HUES6 (cell line): ENCODE data around the gene STX2.

Experiments
- H3K27ac ChIP-seq: 2 replicates; pipeline ENCODE4 v1.7.0; 2013; ENCODE audit warnings: low read depth, mild to moderate bottlenecking, low read length, inconsistent platforms
- H3K27me3 ChIP-seq: 2 replicates; pipeline ENCODE4 v1.6.1; 2013; ENCODE audit warnings: low read length; ENCODE audit not compliant: control insufficient read depth, insufficient read depth
- H3K36me3 ChIP-seq: 2 replicates; pipeline ENCODE4 v1.6.1; 2013; ENCODE audit warnings: low read length; ENCODE audit not compliant: control insufficient read depth, insufficient read depth
- H3K4me1 ChIP-seq: 2 replicates; pipeline ENCODE4 v1.6.1; 2013; ENCODE audit warnings: low read length; ENCODE audit not compliant: control insufficient read depth, insufficient read depth
- H3K4me3 ChIP-seq: 2 replicates; pipeline ENCODE4 v1.5.1; 2013; ENCODE audit warnings: low read depth, low read length
- H3K9ac ChIP-seq: one replicate; pipeline ENCODE4 v1.6.1; 2013; ENCODE audit warnings: mild to moderate bottlenecking, low read length
- H3K9me3 ChIP-seq: 2 replicates; pipeline ENCODE4 v1.6.1; 2013; ENCODE audit warnings: low read depth, low read length; ENCODE audit not compliant: control insufficient read depth, insufficient read depth

STX2 gene

DNA sequence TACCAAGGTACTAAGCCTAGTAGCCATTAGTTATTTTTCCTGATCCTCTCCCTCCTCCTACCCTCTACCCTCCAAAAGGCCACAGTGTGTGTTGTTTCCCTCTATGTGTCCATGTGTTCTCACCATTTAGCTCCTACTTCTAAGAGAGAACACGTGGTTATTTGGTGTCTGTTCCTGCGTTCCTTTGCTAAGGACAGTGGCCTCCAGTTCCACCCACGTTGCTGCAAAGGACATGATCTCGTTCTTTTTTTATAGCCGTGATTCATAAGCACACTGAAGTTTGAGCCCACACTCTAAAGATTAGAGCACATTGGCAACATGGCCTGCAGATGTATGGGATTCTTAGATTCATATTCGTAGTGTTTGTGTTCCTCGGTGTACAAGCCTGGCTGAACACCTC lies 8.1 kb upstream of the STX2 start:
- H3K4me3 ChIP-seq = no peak overlapping the region
- H3K27ac ChIP-seq = no peak overlapping the region
- no peaks in the 10 kb centered on the region for H3K27me3 ChIP-seq
- H3K9ac ChIP-seq = no peak overlapping the region
- H3K9me3 ChIP-seq = peaks cover 11% of the 10 kb centered on the region
- H3K4me1 ChIP-seq = peaks cover 12% of the 10 kb centered on the region
- H3K36me3 ChIP-seq = no peaks in the 10 kb centered on the region

GRCh38 chr12:130846369-130846768 lies 7.3 kb upstream of the STX2 start:
- no peak overlapping the region for H3K4me3 ChIP-seq
- H3K36me3 ChIP-seq = no peaks in the 10 kb centered on the region
- H3K27ac ChIP-seq = no peak overlapping the region
- no peak overlapping the region for H3K9ac ChIP-seq
- peaks cover 11% of the 10 kb centered on the region for H3K9me3 ChIP-seq
- no peaks in the 10 kb centered on the region for H3K27me3 ChIP-seq
- peaks cover 12% of the 10 kb centered on the region for H3K4me1 ChIP-seq

- Histone ChIP-seq H3K27ac (no peak overlapping the region), H3K27me3 (peaks cover 6% of the 10 kb centered on the region; the same call in 1 of the 2 replicates), H3K4me1 (peaks cover 24% of the 10 kb centered on the region), H3K9me3 (peaks cover 4% of the 10 kb centered on the region; the same call in 1 of the 2 replicates), H3K36me3 (no peaks in the 10 kb centered on the region), H3K9ac (no peak overlapping the region), H3K4me3 (peak overlapping the region; percentile 47)
These were observed 837 bp upstream of the STX2 start for GRCh38 chr12:130839770-130840404.

DNA sequence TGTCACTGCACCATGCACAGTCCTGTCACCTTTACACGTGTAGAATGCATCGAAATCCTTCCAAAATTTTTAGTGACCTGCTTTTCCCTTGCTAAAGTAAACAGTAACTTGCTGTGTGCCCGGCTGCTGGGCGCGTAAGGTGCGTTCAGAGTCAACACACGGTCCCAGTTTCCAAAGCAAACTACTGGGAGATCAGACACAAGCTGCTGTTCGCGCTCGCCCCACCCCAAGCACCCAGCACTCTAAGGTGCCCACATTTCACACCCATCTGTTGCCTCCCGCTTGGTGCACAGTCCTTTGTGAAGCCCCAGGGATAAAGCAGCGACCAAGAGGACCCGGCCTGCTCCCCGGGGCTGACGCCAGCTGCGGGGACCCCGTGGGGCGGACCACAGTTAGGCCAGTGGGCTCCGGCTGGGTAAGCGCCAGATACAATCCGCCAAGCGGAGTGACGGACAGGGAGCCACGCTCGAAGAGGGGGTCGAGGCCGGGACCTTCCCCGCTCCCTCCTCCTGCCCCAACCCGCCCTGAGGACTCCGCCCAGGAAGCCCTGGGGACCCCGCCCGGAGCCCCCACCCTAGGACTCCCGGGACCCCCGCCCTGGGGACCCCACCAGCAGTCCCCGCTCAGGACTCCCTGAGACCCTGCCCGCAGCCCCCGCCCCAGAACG lies 633 bp downstream of the STX2 start:
- Histone ChIP-seq H3K27me3 (peaks cover 6% of the 10 kb centered on the region; the same call in 1 of the 2 replicates), H3K4me1 (peaks cover 24% of the 10 kb centered on the region), H3K27ac (no peak overlapping the region), H3K36me3 (no peaks in the 10 kb centered on the region), H3K9me3 (peaks cover 1% of the 10 kb centered on the region; the same call in 1 of the 2 replicates), H3K4me3 (peak overlapping the region; percentile 85), H3K9ac (peak overlapping the region; percentile 65)

DNA sequence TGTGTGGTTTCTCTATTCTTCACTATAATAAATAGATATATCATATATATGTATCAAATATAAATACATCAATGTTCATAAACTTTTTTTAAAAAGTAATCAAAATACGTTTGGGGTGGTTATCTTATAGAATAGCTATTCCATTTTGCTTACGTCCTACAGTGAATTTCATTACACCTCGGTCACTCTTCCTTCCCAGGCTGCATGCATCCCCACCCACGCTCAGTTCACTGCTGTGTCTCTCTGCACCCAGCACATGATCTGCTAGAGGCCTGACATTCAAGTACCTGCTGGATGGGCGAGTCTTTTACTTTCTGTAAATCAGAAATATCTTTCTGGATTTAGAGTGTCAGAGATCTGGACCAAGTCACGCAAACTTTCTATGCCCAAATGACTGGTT lies 3.6 kb downstream of the STX2 start:
- no peak overlapping the region for H3K4me3 ChIP-seq
- no peak overlapping the region for H3K9ac ChIP-seq
- H3K36me3 ChIP-seq = no peaks in the 10 kb centered on the region
- H3K9me3 ChIP-seq = no peaks in the 10 kb centered on the region
- H3K4me1 ChIP-seq = peaks cover 37% of the 10 kb centered on the region
- no peak overlapping the region for H3K27ac ChIP-seq
- H3K27me3 ChIP-seq = peaks cover 6% of the 10 kb centered on the region; the same call in 1 of the 2 replicates

- H3K27me3 ChIP-seq = peaks cover 2% of the 10 kb centered on the region; the same call in 1 of the 2 replicates
- peaks cover 41% of the 10 kb centered on the region for H3K4me1 ChIP-seq
- H3K36me3 ChIP-seq = no peaks in the 10 kb centered on the region
- no peak overlapping the region for H3K27ac ChIP-seq
- no peak overlapping the region for H3K9ac ChIP-seq
- H3K4me3 ChIP-seq = no peak overlapping the region
- no peaks in the 10 kb centered on the region for H3K9me3 ChIP-seq
These were observed 4.0 kb downstream of the STX2 start for GRCh38 chr12:130835011-130835410.

GRCh38 chr12:130832561-130833209 lies 6.4 kb downstream of the STX2 start:
- Histone ChIP-seq H3K36me3 (no peaks in the 10 kb centered on the region), H3K27me3 (no peaks in the 10 kb centered on the region), H3K4me1 (peaks cover 37% of the 10 kb centered on the region), H3K9me3 (no peaks in the 10 kb centered on the region), H3K27ac (no peak overlapping the region), H3K9ac (no peak overlapping the region), H3K4me3 (no peak overlapping the region)

GRCh38 chr12:130831876-130832405 lies 7.1 kb downstream of the STX2 start:
- Histone ChIP-seq H3K27ac (no peak overlapping the region), H3K9me3 (no peaks in the 10 kb centered on the region), H3K27me3 (no peaks in the 10 kb centered on the region), H3K9ac (no peak overlapping the region), H3K4me3 (no peak overlapping the region), H3K4me1 (peaks cover 36% of the 10 kb centered on the region), H3K36me3 (no peaks in the 10 kb centered on the region)

GRCh38 chr12:130831246-130831645 lies 7.8 kb downstream of the STX2 start:
- Histone ChIP-seq H3K36me3 (no peaks in the 10 kb centered on the region), H3K27ac (no peak overlapping the region), H3K4me1 (peaks cover 34% of the 10 kb centered on the region), H3K9me3 (no peaks in the 10 kb centered on the region), H3K27me3 (no peaks in the 10 kb centered on the region), H3K9ac (no peak overlapping the region), H3K4me3 (no peak overlapping the region)

DNA sequence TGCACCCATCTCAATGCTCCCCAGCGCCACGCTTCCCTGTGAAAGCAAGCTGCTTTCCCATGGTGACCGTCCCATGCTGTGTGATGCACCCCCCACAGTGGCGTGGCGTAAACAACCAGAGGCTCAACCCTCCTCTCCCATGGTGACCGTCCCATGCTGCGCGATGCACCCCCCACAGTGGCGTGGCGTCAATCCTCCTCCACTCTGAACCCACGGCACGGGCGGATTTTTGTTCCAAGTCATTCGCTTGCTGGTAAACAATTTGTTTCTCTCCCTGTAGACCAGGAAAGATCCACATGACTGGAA lies 8.9 kb downstream of the STX2 start:
- H3K27me3 ChIP-seq = no peaks in the 10 kb centered on the region

More for the DNA sequence above, 8.9 kb downstream of the STX2 start:
- H3K9me3 ChIP-seq = no peaks in the 10 kb centered on the region
- no peak overlapping the region for H3K27ac ChIP-seq
- no peaks in the 10 kb centered on the region for H3K36me3 ChIP-seq
- H3K9ac ChIP-seq = no peak overlapping the region
- no peak overlapping the region for H3K4me3 ChIP-seq
- H3K4me1 ChIP-seq = peaks cover 31% of the 10 kb centered on the region
